ENCODE data around the gene PIK3IP1.

- TF ChIP-seq CTCF (IDR thresholded peaks at IDR 0.05; ENCODE audit: insufficient read depth, low read length, poor library complexity, severe bottlenecking): no peak
- no peak for TF ChIP-seq EZH2phosphoT487 (conservative IDR thresholded peaks at IDR 0.05; ENCODE audit: low read length)
Measured at GRCh38 chr22:31328544-31328960, 36.3 kb upstream of the PIK3IP1 start.

Measured in SU-DHL-6 (cell line).